Measurements from ENCODE around the gene ZFAND3. TPM values are rescaled to one million over a fixed set of nuclear protein-coding genes. Genes with fewer than 3 reads are reported as not detected.

The ZFAND3 gene
- total RNA-seq, 1 donor from 2014 or later = 81.8 TPM

GRCh38 chr6:37938909-37939308 lies 119.4 kb downstream of the ZFAND3 start:
- no peaks in the 10 kb centered on the region for H3K9me3 ChIP-seq (replicated peaks)
- no peak overlapping the region for H3K4me3 ChIP-seq
- TF ChIP-seq CTCF (IDR thresholded peaks at IDR 0.05; ENCODE audit: borderline replicate concordance) = no peak
- intact Hi-C loops (cut with micrococcal nuclease) = no loop called here
- no peaks in the 10 kb centered on the region for H3K36me3 ChIP-seq
- H3K27me3 ChIP-seq (ENCODE audit: low read depth) = no peaks in the 10 kb centered on the region
- DNase-seq = no peak
- peaks cover 82% of the 10 kb centered on the region for H3K4me1 ChIP-seq
- H3K27ac ChIP-seq (replicated peaks) = peak overlapping the region; percentile 10

- Histone ChIP-seq H3K4me1 (peaks cover 88% of the 10 kb centered on the region), H3K36me3 (no peaks in the 10 kb centered on the region), H3K27me3 (ENCODE audit: low read depth) (no peaks in the 10 kb centered on the region), H3K27ac (replicated peaks) (no peak overlapping the region), H3K9me3 (replicated peaks) (no peaks in the 10 kb centered on the region), H3K4me3 (no peak overlapping the region)
- DNase-seq = no peak
- no peak for TF ChIP-seq CTCF (IDR thresholded peaks at IDR 0.05; ENCODE audit: borderline replicate concordance)
- intact Hi-C loops (cut with micrococcal nuclease) = no loop called here
Observed at GRCh38 chr6:37940074-37940847, 120.7 kb downstream of the ZFAND3 start.

GRCh38 chr6:37941871-37942270 lies 122.3 kb downstream of the ZFAND3 start:
- intact Hi-C loops (cut with micrococcal nuclease) = no loop called here
- H3K4me1 ChIP-seq = peaks cover 89% of the 10 kb centered on the region
- no peak overlapping the region for H3K4me3 ChIP-seq
- no peaks in the 10 kb centered on the region for H3K9me3 ChIP-seq (replicated peaks)
- no peaks in the 10 kb centered on the region for H3K36me3 ChIP-seq
- H3K27me3 ChIP-seq (ENCODE audit: low read depth) = no peaks in the 10 kb centered on the region
- no peak for DNase-seq
- no peak for TF ChIP-seq CTCF (IDR thresholded peaks at IDR 0.05; ENCODE audit: borderline replicate concordance)
- H3K27ac ChIP-seq (replicated peaks) = no peak overlapping the region

GRCh38 chr6:37942606-37943376 lies 123.3 kb downstream of the ZFAND3 start:
- intact Hi-C loops (cut with micrococcal nuclease) = no loop called here
- Histone ChIP-seq H3K27me3 (ENCODE audit: low read depth) (no peaks in the 10 kb centered on the region), H3K4me3 (no peak overlapping the region), H3K9me3 (replicated peaks) (no peaks in the 10 kb centered on the region), H3K27ac (replicated peaks) (no peak overlapping the region), H3K4me1 (peaks cover 89% of the 10 kb centered on the region), H3K36me3 (no peaks in the 10 kb centered on the region)
- DNase-seq = no peak
- TF ChIP-seq CTCF (IDR thresholded peaks at IDR 0.05; ENCODE audit: borderline replicate concordance) = no peak

GRCh38 chr6:37943436-37944058 lies 124.0 kb downstream of the ZFAND3 start:
- Histone ChIP-seq H3K27me3 (ENCODE audit: low read depth) (no peaks in the 10 kb centered on the region), H3K4me1 (peaks cover 84% of the 10 kb centered on the region), H3K36me3 (no peaks in the 10 kb centered on the region), H3K27ac (replicated peaks) (no peak overlapping the region), H3K9me3 (replicated peaks) (peaks cover under 1% of the 10 kb centered on the region), H3K4me3 (no peak overlapping the region)
- intact Hi-C loops (cut with micrococcal nuclease) = no loop called here
- TF ChIP-seq CTCF (IDR thresholded peaks at IDR 0.05; ENCODE audit: borderline replicate concordance) = no peak
- no peak for DNase-seq
